Endometrial microvascular endothelial cells (primary cell): Measurements from ENCODE around the gene RPS6KA4. TPM values are rescaled to one million over a fixed set of nuclear protein-coding genes. Genes with fewer than 3 reads are reported as not detected.
"Not testable (repeated sequence)": the region's sequence is repeated elsewhere in the genome, so short reads cannot be mapped to it uniquely, and the experiment has no call there.

Source experiments
- in situ Hi-C: cut with HindIII; loops from 2 replicates; pipeline ENCODE4 v1.10.0; 2017; ENCODE audit warnings: low sequenced_read_pairs, low pct_unique_long_range_greater_than_20kb; ENCODE audit errors: inconsistent ontology term
- total RNA-seq: library from RNA; depleted of rRNA; stranded (reverse); fragments of >200 nt; gene quantifications from one replicate; pipeline ENCODE4 v1.2.3, GENCODE V29; 2015; ENCODE audit errors: inconsistent ontology term

Gene RPS6KA4
- total RNA-seq, 1 donor from 2014 or later = 69.0 TPM

GRCh38 chr11:64403106-64403505 lies 44.1 kb downstream of the RPS6KA4 start:
- in situ Hi-C loops = no loop called here

GRCh38 chr11:64406221-64406946 lies 47.4 kb downstream of the RPS6KA4 start:
- in situ Hi-C loops = no loop called here

GRCh38 chr11:64407221-64407620 lies 48.3 kb downstream of the RPS6KA4 start:
- in situ Hi-C loops = no loop called here

- in situ Hi-C loops = no loop called here
Measured at GRCh38 chr11:64407630-64408029, 48.7 kb downstream of the RPS6KA4 start.

GRCh38 chr11:64409278-64409677 lies 50.3 kb downstream of the RPS6KA4 start:
- in situ Hi-C loops = no loop called here

- in situ Hi-C loops = no loop called here
Measured at GRCh38 chr11:64409707-64410403, 50.9 kb downstream of the RPS6KA4 start.

- in situ Hi-C loops = no loop called here
Measured at GRCh38 chr11:64410404-64410734, 51.4 kb downstream of the RPS6KA4 start.

- in situ Hi-C loops = no loop called here
Measured at GRCh38 chr11:64413417-64413816, 54.5 kb downstream of the RPS6KA4 start.

GRCh38 chr11:64415286-64415685 lies 56.3 kb downstream of the RPS6KA4 start:
- in situ Hi-C loops = no loop called here

- in situ Hi-C loops = no loop called here
Measured at GRCh38 chr11:64415996-64416728, 57.2 kb downstream of the RPS6KA4 start.

GRCh38 chr11:64418233-64418632 lies 59.3 kb downstream of the RPS6KA4 start:
- in situ Hi-C loops = not testable (repeated sequence)

- in situ Hi-C loops = no loop called here
Measured at GRCh38 chr11:64419257-64419790, 60.4 kb downstream of the RPS6KA4 start.

- in situ Hi-C loops = no loop called here
Measured at GRCh38 chr11:64419818-64420485, 61.0 kb downstream of the RPS6KA4 start.

Other genes starting within 250 kb of the RPS6KA4 start
- gene MACROD1, start 193.0 kb upstream of the RPS6KA4 start, total RNA-seq = 16.0 TPM
- gene STIP1, start 173.0 kb upstream of the RPS6KA4 start, total RNA-seq = 303 TPM
- 47.3 TPM for gene FERMT3, start 152.4 kb upstream of the RPS6KA4 start, total RNA-seq
- 120 TPM for gene TRPT1, start 133.0 kb upstream of the RPS6KA4 start, total RNA-seq
- 61.4 TPM for gene NUDT22, start 132.9 kb upstream of the RPS6KA4 start, total RNA-seq
- gene DNAJC4, start 128.6 kb upstream of the RPS6KA4 start, total RNA-seq = 14.7 TPM
- 44.2 TPM for gene VEGFB, start 124.6 kb upstream of the RPS6KA4 start, total RNA-seq
- 49.9 TPM for gene FKBP2, start 118.1 kb upstream of the RPS6KA4 start, total RNA-seq
- 283 TPM for gene PPP1R14B, start 112.2 kb upstream of the RPS6KA4 start, total RNA-seq
- 61.8 TPM for gene PLCB3, start 107.6 kb upstream of the RPS6KA4 start, total RNA-seq
- 91.0 TPM for gene BAD, start 74.5 kb upstream of the RPS6KA4 start, total RNA-seq
- 26.8 TPM for gene GPR137, start 73.3 kb upstream of the RPS6KA4 start, total RNA-seq
- gene KCNK4, start 67.9 kb upstream of the RPS6KA4 start, total RNA-seq = not detected
- 3.5 TPM for gene CATSPERZ, start 58.8 kb upstream of the RPS6KA4 start, total RNA-seq
- 44.8 TPM for gene ESRRA, start 53.6 kb upstream of the RPS6KA4 start, total RNA-seq
- 256 TPM for gene TRMT112, start 41.6 kb upstream of the RPS6KA4 start, total RNA-seq
- 225 TPM for gene PRDX5, start 41.0 kb upstream of the RPS6KA4 start, total RNA-seq
- gene CCDC88B, start 19.0 kb upstream of the RPS6KA4 start, total RNA-seq = 8.5 TPM
- gene SLC22A11, start 196.8 kb downstream of the RPS6KA4 start, total RNA-seq = not detected
- not detected for gene SLC22A12, start 232.1 kb downstream of the RPS6KA4 start, total RNA-seq